IMR-90 (cell line): Measurements from ENCODE around the gene GNG12. TPM values are rescaled to one million over a fixed set of nuclear protein-coding genes. Genes with fewer than 3 reads are reported as not detected.

Experiments used
- ATAC-seq: fragments of 200-7000 bp; cut with Tn5 transposase; 2 replicates; pipeline ENCODE4 v1.9.1; 2020; ENCODE audit warnings: low read depth, mild to moderate bottlenecking, moderate library complexity
- BruUV-seq: library from RNA; stranded (reverse); fragments of 400-500 nt; replicated peaks from 2 replicates; lab custom pipeline; 2021; lab: Mats Ljungman, UMichigan
- CTCF ChIA-PET: fragments of 300-600 bp; formaldehyde crosslinking; extraction: SDS; loops from one replicate; lab custom pipeline; 2021; ENCODE audit warnings: antibody characterized with exemption; lab: Yijun Ruan, JAX
- POLR2A ChIA-PET: fragments of 300-600 bp; sonication (Branson Sonifier 250); formaldehyde crosslinking; loops from one replicate; lab custom pipeline; 2022; ENCODE audit warnings: antibody characterized with exemption; ENCODE audit not compliant: unreplicated experiment; lab: Charles Lee
- DNase-seq: peaks from one replicate; pipeline ENCODE4 v3.0.0; 2013
- H2AFZ ChIP-seq: replicated peaks from 2 replicates; pipeline ENCODE3; 2013; ENCODE audit warnings: low read length, mild to moderate bottlenecking; ENCODE audit not compliant: poor library complexity
- H2AK5ac ChIP-seq: 2 replicates; pipeline ENCODE4 v1.6.1; 2013; ENCODE audit warnings: low read depth, low read length, inconsistent platforms
- H2AK9ac ChIP-seq: replicated peaks from 2 replicates; pipeline ENCODE3; 2013; ENCODE audit warnings: mild to moderate bottlenecking, low read depth, low read length, moderate library complexity; ENCODE audit not compliant: poor library complexity
- H2BK120ac ChIP-seq: 2 replicates; pipeline ENCODE4 v1.6.1; 2013; ENCODE audit warnings: low read depth, low read length, inconsistent platforms
- H2BK15ac ChIP-seq: 3 replicates; pipeline ENCODE4 v1.6.1; 2013; ENCODE audit warnings: low read depth, low read length, inconsistent platforms
- H2BK20ac ChIP-seq: 2 replicates; pipeline ENCODE4 v1.6.1; 2013; ENCODE audit warnings: low read depth, mild to moderate bottlenecking, inconsistent platforms, low read length, moderate library complexity
- H2BK5ac ChIP-seq: 2 replicates; pipeline ENCODE4 v1.6.1; 2013; ENCODE audit warnings: mild to moderate bottlenecking, low read depth, low read length, inconsistent platforms; ENCODE audit not compliant: poor library complexity, severe bottlenecking
- H3K14ac ChIP-seq: replicated peaks from 2 replicates; pipeline ENCODE4 v1.6.1; 2013; ENCODE audit warnings: low read depth, low read length, inconsistent platforms
- H3K18ac ChIP-seq: 2 replicates; pipeline ENCODE4 v1.6.1; 2013; ENCODE audit warnings: low read depth, low read length, control low read depth
- H3K23ac ChIP-seq: 2 replicates; pipeline ENCODE4 v1.6.1; 2013; ENCODE audit warnings: low read depth, low read length, inconsistent platforms
- H3K27ac ChIP-seq: 2 replicates; pipeline ENCODE4 v1.5.1; 2013; ENCODE audit warnings: mild to moderate bottlenecking, control low read depth, low read length; ENCODE audit not compliant: insufficient read depth
- H3K27me3 ChIP-seq: 2 replicates; pipeline ENCODE4 v1.6.1; 2013; ENCODE audit warnings: low read length; ENCODE audit not compliant: control insufficient read depth, insufficient read depth
- H3K36me3 ChIP-seq: 2 replicates; pipeline ENCODE4 v1.6.1; 2013; ENCODE audit warnings: low read length, mixed read lengths; ENCODE audit not compliant: control insufficient read depth, insufficient read depth
- H3K4ac ChIP-seq: 2 replicates; pipeline ENCODE4 v1.6.1; 2013; ENCODE audit warnings: low read depth, low read length, inconsistent platforms
- H3K4me1 ChIP-seq: 2 replicates; pipeline ENCODE4 v1.6.1; 2013; ENCODE audit warnings: low read length, mixed read lengths; ENCODE audit not compliant: control insufficient read depth, insufficient read depth
- H3K4me2 ChIP-seq: 2 replicates; pipeline ENCODE4 v1.6.1; 2013; ENCODE audit warnings: low read depth, mild to moderate bottlenecking, control low read depth, low read length, moderate library complexity
- H3K4me3 ChIP-seq: 2 replicates; pipeline ENCODE4 v1.5.1; 2013; ENCODE audit warnings: low read depth, mild to moderate bottlenecking, control low read depth, low read length, moderate library complexity; ENCODE audit not compliant: insufficient read depth
- H3K56ac ChIP-seq: 2 replicates; pipeline ENCODE4 v1.6.1; 2013; ENCODE audit warnings: low read length, inconsistent platforms; ENCODE audit not compliant: insufficient read depth; ENCODE audit errors: extremely low read depth
- H3K79me1 ChIP-seq, 2 experiments: 2 replicates each; pipeline ENCODE4 v1.6.1; 2013; ENCODE audit warnings: low read length in 2 of 2, inconsistent platforms in 1 of 2, low read depth in 1 of 2
- H3K9ac ChIP-seq: 2 replicates; pipeline ENCODE4 v1.6.1; 2013; ENCODE audit warnings: low read depth, low read length, control low read depth
- H3K9me1 ChIP-seq: 2 replicates; pipeline ENCODE4 v1.6.1; 2013; ENCODE audit warnings: low read length, inconsistent platforms; ENCODE audit not compliant: insufficient read depth
- H3K9me3 ChIP-seq: 2 replicates; pipeline ENCODE4 v1.6.1; 2013; ENCODE audit warnings: low read length; ENCODE audit not compliant: control insufficient read depth, insufficient read depth
- H4K20me1 ChIP-seq: 2 replicates; pipeline ENCODE4 v1.6.1; 2013; ENCODE audit warnings: low read length, inconsistent platforms; ENCODE audit not compliant: insufficient read depth
- H4K5ac ChIP-seq: 2 replicates; pipeline ENCODE4 v1.6.1; 2013; ENCODE audit warnings: mild to moderate bottlenecking, low read depth, low read length, control low read depth
- H4K8ac ChIP-seq, 2 experiments: 2 replicates each; pipeline ENCODE4 v1.6.1; 2013; ENCODE audit warnings: low read depth in 2 of 2, low read length in 2 of 2, control low read depth in 1 of 2, inconsistent platforms in 1 of 2
- H4K91ac ChIP-seq: 2 replicates; pipeline ENCODE4 v1.6.1; 2013; ENCODE audit warnings: low read depth, low read length, inconsistent platforms; ENCODE audit not compliant: insufficient read depth
- CHD1 ChIP-seq: IDR thresholded peaks from 2 replicates; pipeline ENCODE4 v1.6.1; 2012; ENCODE audit warnings: low read depth, low read length, improper control_type of control experiment
- CTCF ChIP-seq: conservative IDR thresholded peaks from 2 replicates; pipeline ENCODE4 v1.5.1; 2012; ENCODE audit warnings: mild to moderate bottlenecking, low read depth, low read length, improper control_type of control experiment
- ELK1 ChIP-seq: fragments of 150-350 bp; IDR thresholded peaks from 2 replicates; pipeline ENCODE4 v1.6.1; 2016; ENCODE audit warnings: low read depth, mild to moderate bottlenecking, low read length, moderate library complexity, borderline replicate concordance
- MAZ ChIP-seq: IDR thresholded peaks from 2 replicates; pipeline ENCODE4 v1.6.1; 2012; ENCODE audit warnings: low read depth, mild to moderate bottlenecking, low read length, improper control_type of control experiment, moderate library complexity, borderline replicate concordance
- MXI1 ChIP-seq: IDR thresholded peaks from 2 replicates; pipeline ENCODE4 v1.6.1; 2012; ENCODE audit warnings: low read depth, mild to moderate bottlenecking, low read length, moderate library complexity, borderline replicate concordance
- NFE2L2 ChIP-seq: fragments of 150-350 bp; IDR thresholded peaks from 2 replicates; pipeline ENCODE4 v1.6.1; 2016; ENCODE audit warnings: low read depth, mild to moderate bottlenecking, low read length
- RAD21 ChIP-seq: IDR thresholded peaks from 2 replicates; pipeline ENCODE4 v1.6.1; 2012; ENCODE audit warnings: low read length, improper control_type of control experiment
- RCOR1 ChIP-seq: IDR thresholded peaks from 2 replicates; pipeline ENCODE4 v1.6.1; 2012; ENCODE audit warnings: mild to moderate bottlenecking, low read length, improper control_type of control experiment; ENCODE audit not compliant: insufficient replicate concordance
- SMC3 ChIP-seq: fragments of 150-350 bp; IDR thresholded peaks from 2 replicates; pipeline ENCODE4 v1.6.1; 2016; ENCODE audit warnings: low read depth, mild to moderate bottlenecking, antibody characterized with exemption, low read length, moderate library complexity
- WGBS, 2 experiments: methylation state at CpG; one replicate each; pipeline versions ENCODE4 v1.1.5 to v1.1.7; 2013; ENCODE audit warnings: missing lambda C conversion rate in 2 of 2; ENCODE audit not compliant: insufficient read length in 1 of 2; ENCODE audit errors: extremely low coverage in 2 of 2; 5-methylcytosine and 5-hydroxymethylcytosine counted together
- dilution Hi-C: fragments of 300-500 bp; cut with HindIII; formaldehyde crosslinking; loops from one replicate; pipeline ENCODE4 v1.14.3; 2018; ENCODE audit warnings: low sequenced_read_pairs; ENCODE audit not compliant: unreplicated experiment
- in situ Hi-C: fragments of 300-500 bp; cut with MboI; formaldehyde crosslinking; loops from 3 replicates; pipeline ENCODE4 v1.14.3; 2019; ENCODE audit warnings: low sequenced_read_pairs, inconsistent platforms, mixed read lengths
- intact Hi-C: fragments of 100-400 bp; cut with micrococcal nuclease; formaldehyde crosslinking; loops from 2 replicates; pipeline ENCODE4 v1.10.0; 2022
- polyA plus RNA-seq, 3 experiments: library from polyadenylated mRNA; depleted of rRNA; stranded (reverse); fragments of >200 nt; gene quantifications; 2 replicates each; pipeline ENCODE4 v1.2.3, GENCODE V29; 2012; ENCODE audit warnings: low replicate concordance in 1 of 3
- total RNA-seq: library from RNA; depleted of rRNA; stranded (reverse); fragments of >200 nt; gene quantifications from 2 replicates; pipeline ENCODE4 v1.2.3, GENCODE V29; 2012
- TF ChIP-seq, protein P1 (sequence below): fragments of 150-350 bp; IDR thresholded peaks from 2 replicates; pipeline ENCODE4 v1.6.1; 2017; ENCODE audit warnings: mild to moderate bottlenecking, antibody characterized with exemption, low read length, low read depth

Gene GNG12
- total and polyA plus RNA-seq, 2 of the 4 experiments (the other 2 are of a cell fraction) = 92.3 to 132 TPM

DNA sequence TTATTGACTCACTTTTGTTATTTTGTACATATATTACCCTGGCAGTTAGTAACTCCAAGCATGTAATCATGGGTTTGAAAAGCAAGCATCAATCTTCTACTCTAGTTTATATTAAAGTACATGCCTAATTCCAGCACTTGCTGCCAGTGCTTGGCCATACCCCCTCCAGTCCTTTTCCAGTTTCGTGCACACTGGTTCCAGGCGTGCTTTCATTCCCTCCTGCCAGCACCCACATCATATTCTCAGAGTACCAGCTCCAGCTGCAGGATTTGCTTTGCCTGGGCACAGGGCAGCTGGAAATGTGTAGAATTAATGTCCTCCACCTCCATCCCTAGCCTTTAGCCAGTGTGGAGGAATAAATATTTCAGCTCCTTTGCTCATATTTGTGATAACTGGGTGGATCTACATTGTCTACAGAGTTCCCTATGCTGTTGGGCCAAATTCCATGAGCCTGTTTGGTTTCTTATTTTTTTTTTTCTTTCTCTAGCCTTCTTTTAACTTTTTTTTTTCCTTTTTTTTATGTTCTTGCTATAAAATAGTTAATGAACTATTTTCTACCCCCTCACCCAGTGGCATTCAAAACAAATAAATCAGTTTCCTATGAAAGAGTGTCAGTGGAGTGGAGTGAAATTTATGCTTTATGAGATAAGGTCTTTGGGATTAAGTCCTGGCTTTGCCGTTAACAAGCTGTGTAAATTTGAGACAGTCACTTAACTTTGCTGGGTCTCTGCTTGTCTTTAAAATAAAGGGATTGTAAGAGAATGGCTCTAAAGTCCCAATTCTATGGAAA lies 2.6 kb upstream of the GNG12 start (continued):
- no peak for TF ChIP-seq SMC3

DNA sequence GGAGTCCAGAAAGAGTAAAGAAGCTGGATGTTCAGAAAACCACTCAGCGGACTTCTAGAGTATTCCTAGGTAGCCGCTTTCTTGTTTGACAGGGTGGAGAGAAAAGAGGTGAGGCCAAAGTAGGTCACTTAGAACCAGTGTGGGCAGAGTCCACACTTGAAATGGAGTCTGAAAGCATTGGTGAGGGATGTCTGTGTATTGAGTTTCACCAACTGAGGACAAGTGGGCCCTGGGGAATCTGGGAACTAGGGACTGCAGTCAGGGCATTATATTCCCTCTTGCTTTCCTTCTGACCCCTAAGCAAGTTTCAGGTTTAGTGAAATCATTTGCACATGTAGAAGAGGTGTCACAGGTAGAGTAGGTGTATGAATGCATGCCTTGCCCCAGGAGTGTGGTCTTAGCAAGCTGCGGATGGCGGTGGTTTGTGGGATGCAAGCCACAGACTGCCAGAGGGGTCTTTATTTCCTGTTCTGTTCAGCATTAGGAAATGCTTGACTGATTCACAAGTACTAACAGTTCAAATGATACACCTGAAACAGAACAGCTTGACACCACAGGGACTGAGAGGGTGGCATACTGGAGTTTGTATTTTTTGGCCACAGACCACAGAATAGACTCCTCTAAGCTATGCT lies 1.1 kb upstream of the GNG12 start:
- in situ Hi-C loops (no loop called here), intact Hi-C loops (no loop called here), dilution Hi-C loops (no loop called here)
- no peak overlapping the region; the same call in 1 of the 2 replicates for H4K5ac ChIP-seq
- peak overlapping the region; percentile 80 for H2BK20ac ChIP-seq
- WGBS, 2 experiments = no CpG with 5 or more reads among the region's 4 CpGs
- H3K14ac ChIP-seq = peak overlapping the region; percentile 86
- H3K36me3 ChIP-seq = no peaks in the 10 kb centered on the region
- BruUV-seq = no TSS peak
- POLR2A ChIA-PET = no interaction called here
- H3K4me1 ChIP-seq = peaks cover 7% of the 10 kb centered on the region
- peaks cover 9% of the 10 kb centered on the region for H3K9me1 ChIP-seq
- no peaks in the 10 kb centered on the region for H3K9me3 ChIP-seq
- no peak overlapping the region for H3K27ac ChIP-seq
- CTCF ChIA-PET = no interaction called here
- H4K91ac ChIP-seq = peak overlapping the region; percentile 81
- no peak overlapping the region for H3K18ac ChIP-seq
- H2AFZ ChIP-seq = no peak overlapping the region
- no peak overlapping the region for H2BK5ac ChIP-seq
- H4K20me1 ChIP-seq = 0 out of 2 replicates have a peak, but pooled peaks cover 3% of the 10 kb centered on the region
- no peak overlapping the region for H3K4me3 ChIP-seq
- no peak for ATAC-seq
- H4K8ac ChIP-seq = peak overlapping the region; percentile 75 to 87; a peak in 3 of 4 replicates
- H2AK5ac ChIP-seq = peak overlapping the region; percentile 90
- H3K23ac ChIP-seq = peak overlapping the region; percentile 75
- H3K4me2 ChIP-seq = no peak overlapping the region
- H3K4ac ChIP-seq = peak overlapping the region; percentile 77
- peak overlapping the region; percentile 93 for H2AK9ac ChIP-seq
- peak overlapping the region; percentile 83 for H2BK15ac ChIP-seq
- H3K56ac ChIP-seq = no peak overlapping the region; the same call in 1 of the 2 replicates
- no peaks in the 10 kb centered on the region for H3K27me3 ChIP-seq
- H3K9ac ChIP-seq = no peak overlapping the region
- H2BK120ac ChIP-seq = peak overlapping the region; percentile 87
- no peak for DNase-seq
- peaks cover 7 to 27% of the 10 kb centered on the region in 2 experiments; a peak in 3 of 4 replicates for H3K79me1 ChIP-seq
- TF ChIP-seq CTCF (no peak), RCOR1 (no peak), MXI1 (no peak), CHD1 (no peak), RAD21 (no peak), SMC3 (no peak), NFE2L2 (no peak), MAZ (no peak), ELK1 (no peak)
- TF ChIP-seq, protein P1, sequence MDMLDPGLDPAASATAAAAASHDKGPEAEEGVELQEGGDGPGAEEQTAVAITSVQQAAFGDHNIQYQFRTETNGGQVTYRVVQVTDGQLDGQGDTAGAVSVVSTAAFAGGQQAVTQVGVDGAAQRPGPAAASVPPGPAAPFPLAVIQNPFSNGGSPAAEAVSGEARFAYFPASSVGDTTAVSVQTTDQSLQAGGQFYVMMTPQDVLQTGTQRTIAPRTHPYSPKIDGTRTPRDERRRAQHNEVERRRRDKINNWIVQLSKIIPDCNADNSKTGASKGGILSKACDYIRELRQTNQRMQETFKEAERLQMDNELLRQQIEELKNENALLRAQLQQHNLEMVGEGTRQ = no peak
